Gastroesophageal sphincter (tissue), 4 donors: ENCODE measurements around the gene SLC25A38. TPM values are rescaled to one million over a fixed set of nuclear protein-coding genes. Genes with fewer than 3 reads are reported as not detected.

Experiments used
- ATAC-seq: fragments of 150-250 bp; one replicate; pipeline ENCODE4 v1.9.1; 2016; ENCODE audit warnings: mild to moderate bottlenecking, moderate library complexity
- H3K27ac ChIP-seq, 4 donors: fragments of 200-600 bp; sonication (generic) in 3 of 4; 1 replicate in 3 of 4; 2 replicates in 1 of 4; pipeline ENCODE4 v1.5.1; 2016 to 2019
- H3K27me3 ChIP-seq: fragments of 200-600 bp; sonication (generic); one replicate; pipeline ENCODE4 v1.5.1; 2019
- H3K36me3 ChIP-seq, 2 donors: fragments of 200-600 bp; sonication (generic); one replicate each; pipeline ENCODE4 v1.5.1; 2019; ENCODE audit warnings: control low read depth in 1 of 2
- H3K4me1 ChIP-seq, 3 donors: fragments of 200-600 bp; sonication (generic); 1 replicate in 2 of 3; 2 replicates in 1 of 3; pipeline ENCODE4 v1.5.1; 2016 to 2019; ENCODE audit warnings: control low read depth in 2 of 3
- H3K4me3 ChIP-seq, 2 donors: fragments of 200-600 bp; sonication (generic); one replicate each; pipeline ENCODE4 v1.5.1; 2019; ENCODE audit warnings: mild to moderate bottlenecking in 1 of 2, moderate library complexity in 1 of 2
- H3K9me3 ChIP-seq, 3 donors: fragments of 200-600 bp; sonication (generic); one replicate each; pipeline ENCODE4 v1.5.1; 2017 to 2019; ENCODE audit warnings: control low read depth in 2 of 3
- EP300 ChIP-seq: sonication (generic); formaldehyde crosslinking; IDR thresholded peaks from one replicate; pipeline ENCODE4 v1.6.1; 2017; ENCODE audit warnings: antibody characterized with exemption, mild to moderate bottlenecking
- POLR2A ChIP-seq, 2 donors: fragments of 450-650 bp; IDR thresholded peaks; one replicate each; pipeline ENCODE4 v1.6.1; 2017; ENCODE audit warnings: antibody characterized with exemption in 2 of 2, mild to moderate bottlenecking in 2 of 2, moderate library complexity in 1 of 2
- POLR2AphosphoS5 ChIP-seq: sonication (generic); formaldehyde crosslinking; IDR thresholded peaks from one replicate; pipeline ENCODE4 v1.6.1; 2017; ENCODE audit warnings: antibody characterized with exemption
- WGBS, 2 donors: methylation state at CpG; one replicate each; pipeline ENCODE4 v1.1.5; 2018; ENCODE audit warnings: low coverage in 1 of 2; 5-methylcytosine and 5-hydroxymethylcytosine counted together
- total RNA-seq, 4 donors: library from RNA; depleted of rRNA; stranded (reverse); fragments of >200 nt; gene quantifications; one replicate each; pipeline ENCODE4 v1.1.0, GENCODE V29; 2016
- TF ChIP-seq, protein P1 (sequence below), 4 experiments: fragments of 200-600 bp in 2 of 4; fragments of 450-650 bp in 2 of 4; sonication (generic) in 1 of 4; IDR thresholded peaks; one replicate each; pipeline ENCODE4 v1.5.1; 2017 to 2019; ENCODE audit warnings: antibody characterized with exemption in 4 of 4, mild to moderate bottlenecking in 2 of 4, moderate library complexity in 2 of 4

The SLC25A38 gene
- total RNA-seq, 4 donors from 2014 or later: 24.9 to 44.8 (median 28.5) TPM

DNA sequence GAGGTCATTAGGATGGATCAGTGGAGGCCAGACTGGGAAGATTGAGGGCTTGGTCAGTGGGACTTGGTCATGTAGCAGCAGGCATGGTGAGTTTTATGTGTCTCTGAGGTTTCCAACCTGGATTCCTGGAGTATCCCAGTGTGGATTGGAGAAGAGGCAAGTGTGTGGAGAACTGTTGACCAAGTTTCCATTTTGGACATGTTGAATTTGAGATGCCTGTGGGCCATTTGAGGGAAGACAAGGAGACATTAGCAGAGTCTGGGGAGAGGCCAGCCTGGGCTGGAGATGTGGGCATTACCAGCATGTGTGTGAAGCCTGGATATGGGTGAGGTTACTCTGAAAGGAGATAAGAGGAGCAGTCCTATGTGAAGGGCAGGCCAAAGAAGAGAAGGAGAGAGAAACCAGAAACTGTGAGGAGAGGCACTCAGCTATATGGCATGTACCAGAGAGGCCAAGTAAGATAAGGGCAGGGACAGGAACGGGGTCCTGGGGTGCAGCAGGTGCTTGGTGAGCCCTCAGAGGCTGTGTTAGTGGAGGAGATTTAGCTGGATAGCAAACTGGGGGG is 4.3 kb downstream of the SLC25A38 start:
- H3K9me3 ChIP-seq: no peaks in the 10 kb centered on the region
- H3K36me3 ChIP-seq: peaks cover 0 to 33% of the 10 kb centered on the region in 2 donors
- H3K27ac ChIP-seq: no peak overlapping the region
- WGBS, 2 donors: 80 to 100% methylated on average over 1 of the region's 1 CpG
- no peak for ATAC-seq
- no peak for TF ChIP-seq POLR2AphosphoS5
- TF ChIP-seq, protein P1, sequence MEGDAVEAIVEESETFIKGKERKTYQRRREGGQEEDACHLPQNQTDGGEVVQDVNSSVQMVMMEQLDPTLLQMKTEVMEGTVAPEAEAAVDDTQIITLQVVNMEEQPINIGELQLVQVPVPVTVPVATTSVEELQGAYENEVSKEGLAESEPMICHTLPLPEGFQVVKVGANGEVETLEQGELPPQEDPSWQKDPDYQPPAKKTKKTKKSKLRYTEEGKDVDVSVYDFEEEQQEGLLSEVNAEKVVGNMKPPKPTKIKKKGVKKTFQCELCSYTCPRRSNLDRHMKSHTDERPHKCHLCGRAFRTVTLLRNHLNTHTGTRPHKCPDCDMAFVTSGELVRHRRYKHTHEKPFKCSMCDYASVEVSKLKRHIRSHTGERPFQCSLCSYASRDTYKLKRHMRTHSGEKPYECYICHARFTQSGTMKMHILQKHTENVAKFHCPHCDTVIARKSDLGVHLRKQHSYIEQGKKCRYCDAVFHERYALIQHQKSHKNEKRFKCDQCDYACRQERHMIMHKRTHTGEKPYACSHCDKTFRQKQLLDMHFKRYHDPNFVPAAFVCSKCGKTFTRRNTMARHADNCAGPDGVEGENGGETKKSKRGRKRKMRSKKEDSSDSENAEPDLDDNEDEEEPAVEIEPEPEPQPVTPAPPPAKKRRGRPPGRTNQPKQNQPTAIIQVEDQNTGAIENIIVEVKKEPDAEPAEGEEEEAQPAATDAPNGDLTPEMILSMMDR (IDR thresholded peaks at IDR 0.05): no peak
- no peak for TF ChIP-seq EP300
- TF ChIP-seq POLR2A (IDR thresholded peaks at IDR 0.05): no peak
- H3K27me3 ChIP-seq: no peaks in the 10 kb centered on the region
- H3K4me3 ChIP-seq: no peak overlapping the region
- peaks cover 0 to 43% (median 10%) of the 10 kb centered on the region in 3 donors for H3K4me1 ChIP-seq

DNA sequence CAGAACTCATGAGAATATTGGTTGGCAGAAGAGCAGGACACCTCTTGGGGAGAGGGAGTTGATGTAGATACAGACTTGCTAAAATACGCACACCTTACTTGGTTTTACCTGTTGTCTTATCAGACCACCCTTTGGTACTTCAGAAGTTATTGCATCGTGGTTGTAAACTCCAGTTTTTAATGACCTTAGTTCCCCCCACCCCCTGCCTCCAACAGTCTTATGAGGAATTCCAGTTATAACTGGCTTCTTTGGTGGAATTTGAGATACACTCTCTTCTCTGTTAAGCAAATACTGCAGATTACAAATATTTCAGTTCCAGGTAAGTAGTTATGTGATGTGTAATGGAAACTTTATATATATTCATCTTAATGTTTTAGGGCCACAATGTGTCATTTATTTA is 5.0 kb downstream of the SLC25A38 start:
- TF ChIP-seq, protein P1 (IDR thresholded peaks at IDR 0.05): no peak
- 88 to 100% methylated on average over 2 of the region's 2 CpGs for WGBS, 2 donors
- no peaks in the 10 kb centered on the region for H3K9me3 ChIP-seq
- peaks cover 0 to 37% (median 10%) of the 10 kb centered on the region in 3 donors for H3K4me1 ChIP-seq
- H3K36me3 ChIP-seq: peaks cover 0 to 39% of the 10 kb centered on the region in 2 donors
- H3K27me3 ChIP-seq: no peaks in the 10 kb centered on the region
- ATAC-seq: no peak
- no peak overlapping the region for H3K4me3 ChIP-seq
- H3K27ac ChIP-seq: no peak overlapping the region

DNA sequence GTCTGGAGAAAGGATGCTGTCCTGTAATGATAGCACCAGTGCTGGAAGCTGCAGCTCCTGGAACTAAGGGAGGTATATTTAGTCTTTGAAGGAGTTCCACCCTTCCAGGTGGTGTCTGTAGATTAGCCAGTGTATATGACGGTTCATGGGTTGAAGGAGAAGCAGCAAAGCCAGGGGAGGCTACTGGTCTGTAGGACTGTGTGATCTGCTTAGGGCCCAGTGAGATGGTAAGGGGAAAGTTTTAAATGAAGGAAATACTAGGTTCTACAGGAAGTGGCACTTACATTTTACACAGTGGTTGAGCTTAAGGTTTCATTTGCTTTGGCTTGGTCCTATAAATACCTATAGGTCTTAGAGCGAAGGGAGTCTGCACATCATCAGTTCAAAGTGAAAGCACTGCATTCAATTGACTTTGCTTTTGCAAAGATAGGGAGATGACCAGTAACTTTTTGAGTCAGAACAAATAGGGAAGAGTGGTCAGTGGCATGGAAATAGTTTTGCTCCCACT is 5.6 kb downstream of the SLC25A38 start:
- Histone ChIP-seq H3K9me3 (no peaks in the 10 kb centered on the region), H3K27ac (no peak overlapping the region), H3K4me1 (peaks cover 0 to 37% (median 10%) of the 10 kb centered on the region in 3 donors), H3K27me3 (no peaks in the 10 kb centered on the region), H3K36me3 (peaks cover 0 to 46% of the 10 kb centered on the region in 2 donors), H3K4me3 (no peak overlapping the region)
- TF ChIP-seq POLR2A (IDR thresholded peaks at IDR 0.05): no peak
- TF ChIP-seq POLR2AphosphoS5: no peak
- TF ChIP-seq, protein P1 (IDR thresholded peaks at IDR 0.05): no peak
- ATAC-seq: no peak
- WGBS, 2 donors: 87 to 100% methylated on average over 2 of the region's 2 CpGs

DNA sequence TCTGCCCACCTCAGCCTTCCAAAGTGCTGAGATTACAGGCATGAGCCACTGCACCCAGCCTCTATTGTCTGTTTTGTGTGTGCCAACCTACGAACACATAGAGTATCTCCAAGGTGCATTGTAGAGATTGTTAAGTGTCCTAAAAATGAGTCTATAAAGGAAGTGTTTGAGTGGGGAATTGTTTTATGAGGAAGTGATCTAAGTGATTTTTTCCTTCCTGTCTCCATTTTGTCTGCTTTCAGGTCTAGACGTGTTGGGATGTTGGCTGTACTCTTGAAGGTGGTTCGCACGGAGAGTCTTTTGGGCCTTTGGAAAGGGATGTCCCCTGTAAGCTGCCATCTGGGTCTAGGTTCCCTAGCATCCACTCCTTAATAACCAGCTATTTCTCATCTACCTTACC is 7.0 kb downstream of the SLC25A38 start:
- no peak overlapping the region for H3K27ac ChIP-seq
- peaks cover 0 to 60% of the 10 kb centered on the region in 2 donors for H3K36me3 ChIP-seq
- H3K4me3 ChIP-seq: no peak overlapping the region
- H3K27me3 ChIP-seq: no peaks in the 10 kb centered on the region
- H3K9me3 ChIP-seq: no peaks in the 10 kb centered on the region
- 82 to 86% methylated on average over 3 to 4 of the region's 4 CpGs for WGBS, 2 donors
- peaks cover 0 to 28% (median 5%) of the 10 kb centered on the region in 3 donors for H3K4me1 ChIP-seq
- no peak for TF ChIP-seq POLR2AphosphoS5
- TF ChIP-seq, protein P1 (IDR thresholded peaks at IDR 0.05): no peak
- TF ChIP-seq EP300: no peak
- TF ChIP-seq POLR2A (IDR thresholded peaks at IDR 0.05): no peak
- ATAC-seq: no peak

DNA sequence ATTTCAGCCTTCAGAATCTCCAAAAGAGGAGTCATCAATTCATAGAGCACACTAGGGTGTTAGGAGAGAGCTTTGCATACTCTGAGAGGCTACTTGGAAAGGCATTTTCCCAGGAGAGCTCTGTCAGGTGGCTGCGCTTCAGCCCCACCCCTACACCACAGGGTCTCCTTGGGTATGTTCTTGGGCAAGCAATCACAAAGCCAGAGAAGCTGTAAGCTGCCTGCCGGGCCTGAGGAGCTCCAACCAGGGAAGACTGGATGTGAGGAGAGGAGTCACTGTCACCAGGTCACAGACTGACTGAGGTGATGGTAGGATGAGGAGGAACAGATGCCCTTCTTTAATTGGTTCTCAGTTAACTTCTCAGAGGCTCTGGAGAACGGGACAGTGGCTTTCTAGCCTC is 13.5 kb downstream of the SLC25A38 start:
- TF ChIP-seq POLR2A (IDR thresholded peaks at IDR 0.05): no peak
- no peaks in the 10 kb centered on the region for H3K4me1 ChIP-seq
- no peak overlapping the region for H3K4me3 ChIP-seq
- no peak overlapping the region for H3K27ac ChIP-seq
- H3K36me3 ChIP-seq: peaks cover 0 to 96% of the 10 kb centered on the region in 2 donors
- ATAC-seq: no peak
- no peaks in the 10 kb centered on the region for H3K9me3 ChIP-seq
- 70 to 80% methylated on average over 1 to 2 of the region's 3 CpGs for WGBS, 2 donors
- H3K27me3 ChIP-seq: no peaks in the 10 kb centered on the region
